ENCODE measurements around the gene FSCN2. TPM values are rescaled to one million over a fixed set of nuclear protein-coding genes. Genes with fewer than 3 reads are reported as not detected.

FSCN2 gene
- total RNA-seq, 1 experiment from 2014 or later, result 1.2 TPM

GRCh38 chr17:81518113-81518784 is 9.9 kb upstream of the FSCN2 start:
- POLR2A ChIA-PET, result interaction anchor here (0.6 to 1.1 kb wide), 3 partner anchors 10 to 84 kb away, joined by 8 to 20 read pairs (median 11); partner anchors contain the start of gene FSCN2

More at GRCh38 chr17:81518113-81518784, 9.9 kb upstream of the FSCN2 start:
- H3K27ac ChIP-seq (ENCODE audit: low read length), result peak overlapping the region; percentile 19
- no peaks in the 10 kb centered on the region for H3K9me3 ChIP-seq (ENCODE audit: control insufficient read depth, insufficient read depth, low read depth, low read length)
- no TSS peak for BruUV-seq (replicated peaks)
- peaks cover 37% of the 10 kb centered on the region for H3K4me1 ChIP-seq (ENCODE audit: control insufficient read depth, insufficient read depth, low read length)
- H3K36me3 ChIP-seq (ENCODE audit: control insufficient read depth, insufficient read depth, low read length), result no peaks in the 10 kb centered on the region; the same call in 1 of the 2 replicates
- no peak for DNase-seq (ENCODE audit: low read depth, low spot score)
- CTCF ChIA-PET, result no interaction called here
- peak; percentile 33 for ATAC-seq
- intact Hi-C loops (cut with micrococcal nuclease; ENCODE audit: unreplicated experiment) (loop anchor here (5.0 kb wide), 1 partner anchor 126 kb away; no protein-coding TSS in a partner anchor), in situ Hi-C loops (cut with HindIII; ENCODE audit: low pct_unique_long_range_greater_than_20kb, low sequenced_read_pairs) (no loop called here)
- peak overlapping the region; percentile 38 to 61 for H3K4me3 ChIP-seq (ENCODE audit: low read depth in 2 of 2, low read length in 2 of 2)
- H3K27me3 ChIP-seq (ENCODE audit: control insufficient read depth, insufficient read depth, low read length), result no peaks in the 10 kb centered on the region
- no peak for TF ChIP-seq CTCF (IDR thresholded peaks at IDR 0.05)
- TF ChIP-seq SIN3A (IDR thresholded peaks at IDR 0.05; ENCODE audit: borderline replicate concordance, insufficient read depth, low read depth, low read length), result peak; percentile 34; the same call in 1 of the 2 replicates
- TF ChIP-seq POLR2AphosphoS5 (IDR thresholded peaks at IDR 0.05; ENCODE audit: low read depth, low read length), result peak; percentile 4; the same call in 1 of the 2 replicates
- TF ChIP-seq REST (IDR thresholded peaks at IDR 0.05; ENCODE audit: insufficient read depth in 1 of 2, low read depth in 2 of 2, low read length in 1 of 2), result no peak
- no peak for TF ChIP-seq TCF7L2 (IDR thresholded peaks at IDR 0.05; ENCODE audit: low read depth, low read length)

Measured in Panc1 (cell line).